Measurements from ENCODE around the gene ZBTB24. TPM values are rescaled to one million over a fixed set of nuclear protein-coding genes. Genes with fewer than 3 reads are reported as not detected.

Gene ZBTB24
- total and polyA plus RNA-seq, 2 donors (not counting 3 experiments of a cell fraction or from before 2014, with no cell fraction given): 1.9 to 6.2 TPM

- no peak overlapping the region for H3K9ac ChIP-seq (replicated peaks; ENCODE audit: extremely low read depth, insufficient read depth, low read length)
- no peak for TF ChIP-seq JUN (IDR thresholded peaks at IDR 0.05; ENCODE audit: borderline replicate concordance, insufficient read depth, insufficient read length, low read depth)
- TF ChIP-seq EZH2 (IDR thresholded peaks at IDR 0.05; ENCODE audit: borderline replicate concordance, low read depth, low read length, severe bottlenecking): no peak
- TF ChIP-seq MYC (IDR thresholded peaks at IDR 0.05; ENCODE audit: low read depth, low read length): no peak
- TF ChIP-seq MAX (IDR thresholded peaks at IDR 0.05; ENCODE audit: insufficient read depth, insufficient read length): no peak
- TF ChIP-seq FOS (IDR thresholded peaks at IDR 0.05; ENCODE audit: borderline replicate concordance, insufficient read depth, low read length): no peak
- TF ChIP-seq POLR2A (IDR thresholded peaks at IDR 0.05; ENCODE audit: low read depth, low read length): no peak
- TF ChIP-seq CTCF (IDR thresholded peaks at IDR 0.05; ENCODE audit: extremely low read depth in 1 of 2, insufficient read depth in 1 of 2, low read depth in 1 of 2, low read length in 2 of 2): no peak
- TF ChIP-seq POLR2AphosphoS5 (IDR thresholded peaks at IDR 0.05; ENCODE audit: insufficient read depth, low read depth, low read length): no peak
- TF ChIP-seq GATA2 (IDR thresholded peaks at IDR 0.05; ENCODE audit: insufficient read depth, insufficient read length, low read depth, low read length): no peak
- no peaks in the 10 kb centered on the region for H3K27me3 ChIP-seq (ENCODE audit: control insufficient read depth in 2 of 2, insufficient read depth in 2 of 2, low read length in 2 of 2)
- no peak overlapping the region for H2AFZ ChIP-seq (ENCODE audit: low read depth, low read length)
- H3K27ac ChIP-seq (ENCODE audit: insufficient read depth, low read depth, low read length): no peak overlapping the region
- intact Hi-C loops (cut with micrococcal nuclease) (no loop called here), dilution Hi-C loops (cut with MboI; ENCODE audit: extremely low pct_ligation_motif_present, low sequenced_read_pairs) (no loop called here)
- H3K9me3 ChIP-seq (replicated peaks; ENCODE audit: control insufficient read depth, insufficient read depth, low read length): no peaks in the 10 kb centered on the region
- no peaks in the 10 kb centered on the region for H3K79me2 ChIP-seq (ENCODE audit: control insufficient read depth, insufficient read depth, low read length)
- no peak for FAIRE-seq
- no peaks in the 10 kb centered on the region for H4K20me1 ChIP-seq (replicated peaks; ENCODE audit: control insufficient read depth, extremely low read depth, insufficient read depth, low read length)
- ChIA-PET CTCF (interaction anchor here (1.0 kb wide), 1 partner anchor 10 kb away, joined by 3 read pairs; no protein-coding TSS in a partner anchor), POLR2A (no interaction called here)
- H3K4me1 ChIP-seq (ENCODE audit: control insufficient read depth, extremely low read depth, insufficient read depth, low read length): no peaks in the 10 kb centered on the region
- DNase-seq (ENCODE audit: low read depth, low spot score): no peak
- BruUV-seq (replicated peaks): no TSS peak
- peaks cover 14 to 17% of the 10 kb centered on the region in 2 experiments for H3K36me3 ChIP-seq (ENCODE audit: control insufficient read depth in 2 of 2, extremely low read depth in 1 of 2, insufficient read depth in 2 of 2, low read length in 2 of 2)
- no peak overlapping the region for H3K4me2 ChIP-seq (ENCODE audit: insufficient read depth, low read length)
- H3K4me3 ChIP-seq (replicated peaks in 1 of 3; ENCODE audit: insufficient read depth in 1 of 3, low read depth in 1 of 3, low read length in 3 of 3): no peak overlapping the region
- H3K9me1 ChIP-seq (replicated peaks; ENCODE audit: control insufficient read depth, extremely low read depth, insufficient read depth, low read length): no peaks in the 10 kb centered on the region
These were observed 16.7 kb downstream of the ZBTB24 start for GRCh38 chr6:109466212-109466923.

Data from endothelial cell of umbilical vein (primary cell).